H9 (cell line): ENCODE data around the gene CCT4. TPM values are rescaled to one million over a fixed set of nuclear protein-coding genes. Genes with fewer than 3 reads are reported as not detected.

Experiments used
- DNase-seq: peaks from one replicate; pipeline ENCODE4 v3.0.0-alpha.2; 2017
- H2AFZ ChIP-seq: one replicate; pipeline ENCODE4 v1.6.1; 2013; ENCODE audit warnings: mild to moderate bottlenecking, low read length, control low read depth, moderate library complexity
- H2AK5ac ChIP-seq: 2 replicates; pipeline ENCODE4 v1.6.1; 2013; ENCODE audit warnings: low read length, control low read depth, mixed read lengths; ENCODE audit not compliant: insufficient read length
- H2BK120ac ChIP-seq: one replicate; pipeline ENCODE4 v1.6.1; 2013; ENCODE audit warnings: low read depth, mild to moderate bottlenecking, low read length, control low read depth, inconsistent platforms; ENCODE audit not compliant: poor library complexity, severe bottlenecking
- H2BK12ac ChIP-seq: 2 replicates; pipeline ENCODE4 v1.6.1; 2013; ENCODE audit warnings: low read length, control low read depth, mixed read lengths, low read depth; ENCODE audit not compliant: insufficient read length
- H2BK15ac ChIP-seq: 2 replicates; pipeline ENCODE4 v1.6.1; 2013; ENCODE audit warnings: low read depth, low read length, control low read depth
- H2BK20ac ChIP-seq: one replicate; pipeline ENCODE4 v1.6.1; 2013; ENCODE audit warnings: low read depth, mild to moderate bottlenecking, low read length, control low read depth, inconsistent platforms; ENCODE audit not compliant: poor library complexity, severe bottlenecking
- H2BK5ac ChIP-seq: 2 replicates; pipeline ENCODE4 v1.6.1; 2013; ENCODE audit warnings: low read length, control low read depth, mixed read lengths; ENCODE audit not compliant: insufficient read length
- H3K14ac ChIP-seq: 2 replicates; pipeline ENCODE4 v1.6.1; 2013; ENCODE audit warnings: low read length, control low read depth; ENCODE audit not compliant: insufficient read depth
- H3K18ac ChIP-seq: 2 replicates; pipeline ENCODE4 v1.6.1; 2013; ENCODE audit warnings: low read depth, mild to moderate bottlenecking, mixed read lengths, low read length, control low read depth; ENCODE audit not compliant: insufficient read length
- H3K23ac ChIP-seq: 2 replicates; pipeline ENCODE4 v1.6.1; 2013; ENCODE audit warnings: low read length, control low read depth, mixed read lengths, low read depth; ENCODE audit not compliant: insufficient read length
- H3K23me2 ChIP-seq: 2 replicates; pipeline ENCODE4 v1.6.1; 2013; ENCODE audit warnings: low read depth, mild to moderate bottlenecking, mixed read lengths, low read length, control low read depth; ENCODE audit not compliant: insufficient read length, poor library complexity, severe bottlenecking
- H3K27ac ChIP-seq: 2 replicates; pipeline ENCODE4 v1.5.1; 2013; ENCODE audit warnings: low read length, control low read depth, mixed read lengths, low read depth; ENCODE audit not compliant: insufficient read length
- H3K27me3 ChIP-seq: 2 replicates; pipeline ENCODE4 v1.6.1; 2013; ENCODE audit warnings: low read length, control low read depth, inconsistent platforms; ENCODE audit not compliant: insufficient read depth
- H3K4ac ChIP-seq: 2 replicates; pipeline ENCODE4 v1.6.1; 2013; ENCODE audit warnings: low read depth, mild to moderate bottlenecking, control low read depth, inconsistent platforms, low read length, moderate library complexity
- H3K4me1 ChIP-seq: 2 replicates; pipeline ENCODE4 v1.6.1; 2013; ENCODE audit warnings: low read length, control low read depth, inconsistent platforms; ENCODE audit not compliant: insufficient read depth
- H3K4me2 ChIP-seq: 2 replicates; pipeline ENCODE4 v1.6.1; 2013; ENCODE audit warnings: low read length, control low read depth, mixed read lengths; ENCODE audit not compliant: insufficient read length, insufficient read depth
- H3K56ac ChIP-seq: 2 replicates; pipeline ENCODE4 v1.6.1; 2013; ENCODE audit warnings: low read depth, mild to moderate bottlenecking, mixed read lengths, low read length, control low read depth; ENCODE audit not compliant: insufficient read length
- H3K79me1 ChIP-seq: 2 replicates; pipeline ENCODE4 v1.6.1; 2013; ENCODE audit warnings: low read depth, mild to moderate bottlenecking, moderate library complexity, low read length, control low read depth, inconsistent platforms; ENCODE audit not compliant: insufficient read depth, poor library complexity, severe bottlenecking
- H3K79me2 ChIP-seq: 2 replicates; pipeline ENCODE4 v1.6.1; 2013; ENCODE audit warnings: low read length, control low read depth, inconsistent platforms; ENCODE audit not compliant: insufficient read depth
- H3K9ac ChIP-seq: 2 replicates; pipeline ENCODE4 v1.6.1; 2013; ENCODE audit warnings: low read length, control low read depth, mixed read lengths; ENCODE audit not compliant: insufficient read length; ENCODE audit errors: extremely low read depth
- H3K9me3 ChIP-seq: one replicate; pipeline ENCODE4 v1.6.1; 2013; ENCODE audit warnings: low read depth, low read length, inconsistent platforms; ENCODE audit not compliant: control insufficient read depth
- H3T11ph ChIP-seq: one replicate; pipeline ENCODE4 v1.6.1; 2013; ENCODE audit warnings: mild to moderate bottlenecking, low read length, control low read depth, inconsistent platforms
- H4K20me1 ChIP-seq: one replicate; pipeline ENCODE4 v1.6.1; 2013; ENCODE audit not compliant: control insufficient read depth, insufficient read length, insufficient read depth
- H4K5ac ChIP-seq: 2 replicates; pipeline ENCODE4 v1.6.1; 2013; ENCODE audit warnings: low read depth, mild to moderate bottlenecking, mixed read lengths, low read length, control low read depth; ENCODE audit not compliant: insufficient read length
- H4K8ac ChIP-seq: replicated peaks from 2 replicates; pipeline ENCODE4 v1.6.1; 2013; ENCODE audit warnings: low read length, control low read depth, mixed read lengths, low read depth; ENCODE audit not compliant: insufficient read length
- H4K91ac ChIP-seq: 2 replicates; pipeline ENCODE4 v1.6.1; 2013; ENCODE audit warnings: low read depth, mild to moderate bottlenecking, moderate library complexity, mixed read lengths, low read length, control low read depth; ENCODE audit not compliant: insufficient read length
- H3K27ac Mint-ChIP-seq, 3 experiments: 2 replicates in 2 of 3; 3 replicates in 1 of 3; pipeline ENCODE4 v1.8.0; 2020 to 2021; ENCODE audit warnings: mixed read lengths in 3 of 3, mild to moderate bottlenecking in 1 of 3, moderate library complexity in 1 of 3
- H3K27me3 Mint-ChIP-seq: 2 replicates; pipeline ENCODE4 v1.8.0; 2021; ENCODE audit warnings: low read depth, mild to moderate bottlenecking, moderate library complexity, mixed read lengths
- H3K36me3 Mint-ChIP-seq, 3 experiments: 2 replicates in 2 of 3; 3 replicates in 1 of 3; pipeline ENCODE4 v1.8.0; 2020 to 2021; ENCODE audit warnings: low read depth in 3 of 3, mixed read lengths in 3 of 3; ENCODE audit not compliant: insufficient read depth in 1 of 3
- H3K4me1 Mint-ChIP-seq, 2 experiments: 2 replicates each; pipeline ENCODE4 v1.8.0; 2020; ENCODE audit warnings: mixed read lengths in 2 of 2
- H3K4me3 Mint-ChIP-seq, 2 experiments: 2 replicates in 1 of 2; 3 replicates in 1 of 2; pipeline ENCODE4 v1.8.0; 2020 to 2021; ENCODE audit warnings: mild to moderate bottlenecking in 2 of 2, mixed read lengths in 2 of 2, moderate library complexity in 1 of 2
- H3K9me3 Mint-ChIP-seq, 2 experiments: 2 replicates in 1 of 2; 3 replicates in 1 of 2; pipeline ENCODE4 v1.8.0; 2020; ENCODE audit warnings: mild to moderate bottlenecking in 2 of 2, mixed read lengths in 2 of 2, moderate library complexity in 1 of 2
- CTCF ChIP-seq: fragments of 200-600 bp; sonication (generic); conservative IDR thresholded peaks from 3 replicates; pipeline ENCODE4 v1.8.0; 2021; ENCODE audit warnings: antibody characterized with exemption, mild to moderate bottlenecking
- WGBS: extraction: QIAGEN DNeasy Blood & Tissue Kit; methylation state at CpG from one replicate; pipeline ENCODE4 v1.1.7; 2013; ENCODE audit warnings: missing lambda C conversion rate, low lambda C conversion rate, mixed read lengths; ENCODE audit not compliant: insufficient read length; ENCODE audit errors: extremely low coverage; 5-methylcytosine and 5-hydroxymethylcytosine counted together
- total RNA-seq: library from RNA; stranded (reverse); gene quantifications from 2 replicates; pipeline ENCODE4 v1.2.1, GENCODE V29; 2021

The CCT4 gene
- total RNA-seq, 1 experiment from 2014 or later, result 360 TPM

GRCh38 chr2:61887717-61888266, 664 bp downstream of the CCT4 start:
- H3K27ac ChIP-seq, result peak overlapping the region; percentile 63
- H3K14ac ChIP-seq, result peak overlapping the region; percentile 95
- peak overlapping the region; percentile 63 for H4K8ac ChIP-seq
- H4K91ac ChIP-seq, result peak overlapping the region; percentile 86
- H2AFZ ChIP-seq, result no peak overlapping the region
- Mint-ChIP-seq H3K9me3 (no peaks in the 10 kb centered on the region), H3K36me3 (peaks cover 32 to 50% (median 48%) of the 10 kb centered on the region in 3 experiments), H3K27ac (peak overlapping the region; percentile 99 to 100 (median 100)), H3K4me3 (peak overlapping the region; percentile 99 to 100), H3K27me3 (no peaks in the 10 kb centered on the region), H3K4me1 (peaks cover 13 to 19% of the 10 kb centered on the region in 2 experiments)
- H2BK15ac ChIP-seq, result no peak overlapping the region
- peak overlapping the region; percentile 93 for H3K18ac ChIP-seq
- H3K27me3 ChIP-seq, result no peaks in the 10 kb centered on the region
- DNase-seq, result no peak
- TF ChIP-seq CTCF, result no peak
- H2BK120ac ChIP-seq, result peak overlapping the region; percentile 95
- H3K79me1 ChIP-seq, result peaks cover 3% of the 10 kb centered on the region
- no peak overlapping the region for H3K23ac ChIP-seq
- no peak overlapping the region for H3K56ac ChIP-seq
- H3K9ac ChIP-seq, result peak overlapping the region; percentile 100
- H3T11ph ChIP-seq, result peak overlapping the region; percentile 63
- H3K79me2 ChIP-seq, result peaks cover 27% of the 10 kb centered on the region
- no peaks in the 10 kb centered on the region for H3K9me3 ChIP-seq
- WGBS, result no CpG with 5 or more reads among the region's 18 CpGs
- no peak overlapping the region for H2BK5ac ChIP-seq
- H3K23me2 ChIP-seq, result peaks cover 6% of the 10 kb centered on the region
- no peak overlapping the region for H2AK5ac ChIP-seq
- no peaks in the 10 kb centered on the region; the same call in 1 of the 2 replicates for H3K4me1 ChIP-seq
- H3K4me2 ChIP-seq, result peak overlapping the region; percentile 95
- H3K4ac ChIP-seq, result peak overlapping the region; percentile 94
- H4K5ac ChIP-seq, result peak overlapping the region; percentile 95
- H2BK20ac ChIP-seq, result no peak overlapping the region
- no peaks in the 10 kb centered on the region for H4K20me1 ChIP-seq
- H2BK12ac ChIP-seq, result no peak overlapping the region
